Endothelial cell (in vitro differentiated cells): ENCODE data around the gene RASGRP1. TPM values are rescaled to one million over a fixed set of nuclear protein-coding genes. Genes with fewer than 3 reads are reported as not detected.

Experiments used
- DNase-seq: peaks from one replicate; pipeline ENCODE4 v3.0.0; 2021; ENCODE audit warnings: low spot score
- H3K27ac Mint-ChIP-seq: one replicate; pipeline ENCODE4 v1.8.0; 2021; ENCODE audit warnings: mixed read lengths, inconsistent platforms; ENCODE audit not compliant: unreplicated experiment
- H3K27me3 Mint-ChIP-seq: one replicate; pipeline ENCODE4 v1.8.0; 2021; ENCODE audit warnings: mild to moderate bottlenecking, moderate library complexity, mixed read lengths, inconsistent platforms; ENCODE audit not compliant: unreplicated experiment
- H3K36me3 Mint-ChIP-seq: one replicate; pipeline ENCODE4 v1.8.0; 2021; ENCODE audit warnings: mild to moderate bottlenecking, low read depth, mixed read lengths, inconsistent platforms; ENCODE audit not compliant: unreplicated experiment
- H3K4me1 Mint-ChIP-seq: one replicate; pipeline ENCODE4 v1.8.0; 2021; ENCODE audit warnings: mild to moderate bottlenecking, mixed read lengths, inconsistent platforms; ENCODE audit not compliant: unreplicated experiment
- H3K4me3 Mint-ChIP-seq: one replicate; pipeline ENCODE4 v1.8.0; 2021; ENCODE audit warnings: mild to moderate bottlenecking, mixed read lengths, inconsistent platforms; ENCODE audit not compliant: unreplicated experiment
- H3K9me3 Mint-ChIP-seq: one replicate; pipeline ENCODE4 v1.8.0; 2021; ENCODE audit warnings: mixed read lengths, inconsistent platforms; ENCODE audit not compliant: unreplicated experiment
- total RNA-seq: library from RNA; stranded (reverse); fragmentation: NEBNext Ultra II Directional; extraction: Animal tissue kit (Norgen Biotek cat#: 25700); gene quantifications from one replicate; pipeline ENCODE4 v1.2.1, GENCODE V29; 2021; ENCODE audit not compliant: unreplicated experiment
- TF ChIP-seq, protein P1 (sequence below): fragments of 200-600 bp; sonication (generic); IDR thresholded peaks from one replicate; pipeline ENCODE4 v1.5.0; 2021; ENCODE audit warnings: antibody characterized with exemption; ENCODE audit not compliant: unreplicated experiment

Gene RASGRP1
- total RNA-seq, 1 donor from 2014 or later, result 0.49 TPM

DNA sequence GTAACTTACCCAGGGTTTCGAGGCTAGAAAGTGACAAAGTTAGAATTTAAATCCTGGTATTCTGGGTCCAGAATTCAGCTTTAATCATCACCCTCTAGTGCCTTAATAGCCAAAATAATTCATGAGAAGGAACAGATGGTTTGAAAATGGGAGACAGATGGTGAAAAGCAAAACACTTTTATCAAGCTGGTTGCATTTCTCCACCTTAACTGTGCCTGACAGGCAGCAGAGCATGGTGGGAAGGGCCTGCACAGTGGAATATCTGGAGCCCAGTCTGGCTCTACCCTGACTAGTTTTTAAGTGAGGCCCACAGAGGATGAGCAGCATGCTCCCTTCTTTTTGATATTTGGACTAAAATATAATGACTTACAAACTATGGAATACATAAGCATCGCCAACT lies 35.6 kb upstream of the RASGRP1 start:
- Mint-ChIP-seq H3K4me3 (no peak overlapping the region), H3K36me3 (no peaks in the 10 kb centered on the region), H3K27me3 (no peaks in the 10 kb centered on the region), H3K4me1 (no peaks in the 10 kb centered on the region), H3K9me3 (no peaks in the 10 kb centered on the region), H3K27ac (no peak overlapping the region)
- DNase-seq, result no peak
- TF ChIP-seq, protein P1, sequence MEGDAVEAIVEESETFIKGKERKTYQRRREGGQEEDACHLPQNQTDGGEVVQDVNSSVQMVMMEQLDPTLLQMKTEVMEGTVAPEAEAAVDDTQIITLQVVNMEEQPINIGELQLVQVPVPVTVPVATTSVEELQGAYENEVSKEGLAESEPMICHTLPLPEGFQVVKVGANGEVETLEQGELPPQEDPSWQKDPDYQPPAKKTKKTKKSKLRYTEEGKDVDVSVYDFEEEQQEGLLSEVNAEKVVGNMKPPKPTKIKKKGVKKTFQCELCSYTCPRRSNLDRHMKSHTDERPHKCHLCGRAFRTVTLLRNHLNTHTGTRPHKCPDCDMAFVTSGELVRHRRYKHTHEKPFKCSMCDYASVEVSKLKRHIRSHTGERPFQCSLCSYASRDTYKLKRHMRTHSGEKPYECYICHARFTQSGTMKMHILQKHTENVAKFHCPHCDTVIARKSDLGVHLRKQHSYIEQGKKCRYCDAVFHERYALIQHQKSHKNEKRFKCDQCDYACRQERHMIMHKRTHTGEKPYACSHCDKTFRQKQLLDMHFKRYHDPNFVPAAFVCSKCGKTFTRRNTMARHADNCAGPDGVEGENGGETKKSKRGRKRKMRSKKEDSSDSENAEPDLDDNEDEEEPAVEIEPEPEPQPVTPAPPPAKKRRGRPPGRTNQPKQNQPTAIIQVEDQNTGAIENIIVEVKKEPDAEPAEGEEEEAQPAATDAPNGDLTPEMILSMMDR, result no peak

DNA sequence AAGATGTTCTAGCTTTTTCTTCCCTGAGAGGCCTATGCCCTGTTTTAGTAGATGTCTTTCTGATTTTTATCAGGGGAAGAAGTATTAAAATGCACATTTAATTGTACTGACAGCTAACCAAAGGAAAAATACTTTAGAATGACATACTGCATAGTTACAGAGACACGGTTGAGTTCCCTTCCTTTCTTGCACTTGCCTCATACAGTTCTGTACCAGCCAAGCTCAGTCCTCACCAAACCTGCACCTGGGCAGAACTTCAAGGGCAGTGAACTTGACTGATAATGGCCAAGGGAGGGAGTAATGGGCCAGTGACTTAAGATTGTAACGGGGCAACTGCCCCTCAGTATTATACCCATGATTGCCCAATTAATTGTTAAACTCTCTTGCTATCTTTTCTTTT lies 34.1 kb upstream of the RASGRP1 start:
- DNase-seq, result no peak
- Mint-ChIP-seq H3K9me3 (no peaks in the 10 kb centered on the region), H3K27me3 (no peaks in the 10 kb centered on the region), H3K4me3 (no peak overlapping the region), H3K27ac (no peak overlapping the region), H3K36me3 (no peaks in the 10 kb centered on the region), H3K4me1 (no peaks in the 10 kb centered on the region)
- TF ChIP-seq, protein P1, result no peak

DNA sequence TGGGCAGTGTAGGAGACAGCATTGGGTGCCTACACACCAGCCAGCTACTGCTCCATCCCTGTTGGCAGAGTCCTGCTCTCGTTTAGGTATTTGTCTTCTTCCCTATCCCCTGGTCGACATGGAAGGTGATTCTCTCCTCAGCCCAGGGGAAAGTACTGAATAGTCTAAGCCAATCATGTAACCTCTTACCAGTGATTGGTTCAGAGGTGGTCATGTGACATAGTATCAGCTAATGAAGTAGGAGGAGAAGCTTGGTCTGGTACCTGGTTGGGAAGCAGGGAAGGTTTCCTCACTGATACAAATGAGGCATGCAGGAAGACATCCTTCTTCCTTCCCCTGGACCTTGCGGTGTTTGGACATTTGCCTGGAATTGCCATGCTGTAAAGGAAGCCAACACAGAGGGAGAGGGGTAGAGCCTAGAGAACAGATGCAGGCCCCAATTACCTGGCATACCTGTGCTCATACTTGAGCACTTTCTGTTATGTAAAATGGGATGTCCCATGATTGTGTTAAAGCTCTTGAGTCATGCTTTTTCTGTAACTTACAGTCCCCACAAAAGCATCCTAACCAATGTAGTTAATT lies 32.7 kb upstream of the RASGRP1 start:
- TF ChIP-seq, protein P1, result no peak
- DNase-seq, result no peak
- Mint-ChIP-seq H3K9me3 (no peaks in the 10 kb centered on the region), H3K27ac (no peak overlapping the region), H3K4me3 (no peak overlapping the region), H3K36me3 (no peaks in the 10 kb centered on the region), H3K4me1 (no peaks in the 10 kb centered on the region), H3K27me3 (no peaks in the 10 kb centered on the region)

DNA sequence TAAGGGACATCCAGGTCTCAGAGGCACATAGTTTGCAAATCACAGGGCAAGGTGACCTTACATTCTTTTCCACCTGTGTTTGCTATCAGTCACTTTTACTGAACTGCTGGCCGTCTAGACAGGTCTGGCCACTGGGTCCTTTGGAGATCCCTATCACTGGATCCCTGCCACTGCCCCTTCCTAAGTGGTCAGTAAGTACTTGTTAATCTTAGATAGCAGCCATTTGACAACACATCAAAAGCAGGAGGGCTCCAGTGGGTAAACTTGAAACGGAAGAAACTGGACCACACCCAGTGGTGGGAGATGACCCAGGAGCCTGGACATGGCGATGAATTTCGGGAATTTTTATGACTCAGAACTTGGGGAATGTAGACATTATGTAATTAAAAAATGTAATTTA lies 28.9 kb upstream of the RASGRP1 start:
- H3K4me1 Mint-ChIP-seq, result no peaks in the 10 kb centered on the region
- no peaks in the 10 kb centered on the region for H3K36me3 Mint-ChIP-seq
- H3K4me3 Mint-ChIP-seq, result no peak overlapping the region
- H3K27ac Mint-ChIP-seq, result no peak overlapping the region
- DNase-seq, result no peak
- TF ChIP-seq, protein P1, result no peak
- H3K27me3 Mint-ChIP-seq, result no peaks in the 10 kb centered on the region
- H3K9me3 Mint-ChIP-seq, result no peaks in the 10 kb centered on the region

DNA sequence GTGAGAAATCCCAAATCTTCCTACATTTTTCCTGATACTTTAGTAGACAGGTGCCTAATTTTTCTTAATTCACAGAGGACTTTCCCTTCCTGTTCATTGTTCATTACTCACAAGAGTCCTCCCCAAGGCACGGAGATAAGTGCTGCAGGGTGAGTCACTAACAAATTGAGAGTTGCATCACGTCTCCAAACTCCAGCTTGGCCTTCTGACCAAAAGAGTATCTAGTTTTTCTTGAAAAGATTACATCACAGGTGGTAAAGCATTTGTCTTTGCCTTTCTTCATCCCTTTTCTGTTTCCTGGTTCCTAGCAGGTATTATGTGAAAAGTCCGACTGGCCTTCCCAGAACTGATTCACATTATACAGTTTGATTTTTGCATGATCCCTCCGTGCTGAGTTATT lies 24.9 kb upstream of the RASGRP1 start:
- no peaks in the 10 kb centered on the region for H3K36me3 Mint-ChIP-seq
- no peaks in the 10 kb centered on the region for H3K27me3 Mint-ChIP-seq
- no peak overlapping the region for H3K4me3 Mint-ChIP-seq
- H3K9me3 Mint-ChIP-seq, result no peaks in the 10 kb centered on the region
- H3K27ac Mint-ChIP-seq, result no peak overlapping the region
- H3K4me1 Mint-ChIP-seq, result peaks cover 6% of the 10 kb centered on the region
- TF ChIP-seq, protein P1, result no peak
- DNase-seq, result no peak
